SU-DHL-6 (cell line): ENCODE data around the gene KRTAP5-8.
"Not testable (repeated sequence)": the region's sequence is repeated elsewhere in the genome, so short reads cannot be mapped to it uniquely, and the experiment has no call there.

ENCODE experiments used
- H2AFZ ChIP-seq: fragments of 200-600 bp; sonication (generic); 2 replicates; pipeline ENCODE4 v1.6.1; 2014; ENCODE audit warnings: low read depth, mild to moderate bottlenecking, moderate library complexity, mixed read lengths, antibody characterized with exemption, low read length; ENCODE audit not compliant: severe bottlenecking
- H3F3A ChIP-seq: fragments of 200-600 bp; shearing (Covaris generic); 2 replicates; pipeline ENCODE4 v1.6.0; 2016; ENCODE audit warnings: antibody characterized with exemption, mild to moderate bottlenecking; ENCODE audit not compliant: insufficient read depth
- H3K27ac ChIP-seq: fragments of 200-600 bp; sonication (generic); 2 replicates; pipeline ENCODE4 v1.5.1; 2016; ENCODE audit warnings: low read depth, mild to moderate bottlenecking, low read length, moderate library complexity, mixed read lengths
- H3K27me3 ChIP-seq: fragments of 200-600 bp; sonication (generic), shearing (Covaris generic); 2 replicates; pipeline ENCODE4 v1.6.0; 2014; ENCODE audit warnings: mild to moderate bottlenecking, low read length
- H3K36me3 ChIP-seq: fragments of 200-600 bp; sonication (generic); 2 replicates; pipeline ENCODE4 v1.6.1; 2014; ENCODE audit warnings: mild to moderate bottlenecking, low read length, mixed read lengths
- H3K4me2 ChIP-seq: fragments of 300-600, 200-600 bp; shearing (Covaris generic), sonication (generic); 2 replicates; pipeline ENCODE4 v1.6.0; 2014; ENCODE audit warnings: low read length, low read depth, mild to moderate bottlenecking; ENCODE audit not compliant: poor library complexity, severe bottlenecking
- H3K4me3 ChIP-seq: fragments of 200-600 bp; sonication (generic); 2 replicates; pipeline ENCODE4 v1.5.1; 2014; ENCODE audit warnings: antibody characterized with exemption, low read length, mild to moderate bottlenecking, mixed read lengths; ENCODE audit not compliant: insufficient read depth, poor library complexity, severe bottlenecking
- H3K79me2 ChIP-seq: fragments of 200-600 bp; sonication (generic); 2 replicates; pipeline ENCODE4 v1.6.1; 2014; ENCODE audit warnings: mild to moderate bottlenecking, low read length, moderate library complexity; ENCODE audit not compliant: insufficient read depth
- H3K9ac ChIP-seq: fragments of 200-600 bp; sonication (generic); 2 replicates; pipeline ENCODE4 v1.7.0; 2014; ENCODE audit warnings: mild to moderate bottlenecking, low read length
- H3K9me2 ChIP-seq: fragments of 200-600 bp; sonication (generic); replicated peaks from 2 replicates; pipeline ENCODE4 v1.6.1; 2014; ENCODE audit warnings: low read length; ENCODE audit not compliant: insufficient read depth
- H3K9me3 ChIP-seq: fragments of 200-600 bp; sonication (generic); 2 replicates; pipeline ENCODE4 v1.6.1; 2014; ENCODE audit warnings: low read length, mixed read lengths; ENCODE audit not compliant: insufficient read depth
- H4K20me1 ChIP-seq: fragments of 200-600 bp; sonication (generic); 2 replicates; pipeline ENCODE4 v1.6.1; 2014; ENCODE audit warnings: low read depth, mild to moderate bottlenecking, antibody characterized with exemption, low read length, moderate library complexity, mixed read lengths
- CTCF ChIP-seq: fragments of 200-600 bp; sonication (generic); IDR thresholded peaks from one replicate; pipeline ENCODE4 v1.5.1; 2017; ENCODE audit warnings: antibody characterized with exemption, mild to moderate bottlenecking, low read length, moderate library complexity; ENCODE audit not compliant: insufficient read depth, poor library complexity, severe bottlenecking
- EZH2phosphoT487 ChIP-seq: fragments of 200-600 bp; sonication (generic), shearing (Covaris generic); conservative IDR thresholded peaks from 2 replicates; pipeline ENCODE4 v1.6.1; 2018; ENCODE audit warnings: mild to moderate bottlenecking, antibody characterized with exemption, low read length, moderate library complexity, mixed read lengths

Gene KRTAP5-8

GRCh38 chr11:71565263-71565662 lies 27.4 kb downstream of the KRTAP5-8 start, which contains the start of gene KRTAP5-10:
Gene KRTAP5-10 (plus strand): TSS chr11:71565563. CDS start chr11:71565588, 25 bp downstream.
- Histone ChIP-seq H3K9me2 (no peaks in the 10 kb centered on the region), H2AFZ (no peak within 1 kb of the TSS), H3K4me2 (no peak within 1 kb of the TSS), H3K79me2 (no peaks in the 10 kb centered on the region), H4K20me1 (no peaks in the 10 kb centered on the region), H3F3A (no peaks in the 10 kb centered on the region), H3K27me3 (no peaks in the 10 kb centered on the region), H3K4me3 (no peak within 1 kb of the TSS), H3K36me3 (no peaks in the 10 kb centered on the region), H3K9ac (no peak within 1 kb of the TSS), H3K27ac (no peak within 1 kb of the TSS), H3K9me3 (no peaks in the 10 kb centered on the region)
- TF ChIP-seq EZH2phosphoT487, result no peak

- no peak overlapping the region for H3K9ac ChIP-seq
- no peaks in the 10 kb centered on the region for H3K36me3 ChIP-seq
- H4K20me1 ChIP-seq, result no peaks in the 10 kb centered on the region
- H3F3A ChIP-seq, result no peaks in the 10 kb centered on the region
- H3K4me3 ChIP-seq, result no peak overlapping the region
- no peaks in the 10 kb centered on the region for H3K9me3 ChIP-seq
- H3K9me2 ChIP-seq, result no peaks in the 10 kb centered on the region
- no peak overlapping the region for H3K27ac ChIP-seq
- H3K79me2 ChIP-seq, result no peaks in the 10 kb centered on the region
- no peak overlapping the region for H2AFZ ChIP-seq
- H3K4me2 ChIP-seq, result no peak overlapping the region
- no peaks in the 10 kb centered on the region for H3K27me3 ChIP-seq
- TF ChIP-seq CTCF, result no peak
- no peak for TF ChIP-seq EZH2phosphoT487
These were observed 28.3 kb downstream of the KRTAP5-8 start for GRCh38 chr11:71566081-71566620.

GRCh38 chr11:71566626-71567599 lies 29.1 kb downstream of the KRTAP5-8 start:
- not testable (repeated sequence) for H3K9me3 ChIP-seq, H3K27ac ChIP-seq, H3K4me2 ChIP-seq, H2AFZ ChIP-seq, H3K36me3 ChIP-seq, H3K4me3 ChIP-seq, H3K79me2 ChIP-seq, H3K27me3 ChIP-seq, H3F3A ChIP-seq, H3K9me2 ChIP-seq, H4K20me1 ChIP-seq, H3K9ac ChIP-seq

- not testable (repeated sequence) for H3K9me2 ChIP-seq, H3K9ac ChIP-seq, H3K27me3 ChIP-seq, H3K79me2 ChIP-seq, H2AFZ ChIP-seq, H3K36me3 ChIP-seq, H3K9me3 ChIP-seq, H3K4me2 ChIP-seq, H3K4me3 ChIP-seq, H3K27ac ChIP-seq, H3F3A ChIP-seq, H4K20me1 ChIP-seq
These were observed 29.8 kb downstream of the KRTAP5-8 start for GRCh38 chr11:71567633-71568032.
